Stimulated activated CD4-positive, alpha-beta T cell treated with anti-CD3 and anti-CD28 coated beads, Interleukin-4, amount 100 ng/mL, for 48 hours (primary cell): ENCODE results near the gene NOTCH2.
"Not testable (repeated sequence)": the region's sequence is repeated elsewhere in the genome, so short reads cannot be mapped to it uniquely, and the experiment has no call there.

Experiments used
- DNase-seq, 2 donors: peaks; one replicate each; pipeline ENCODE4 v3.0.0-alpha.2; 2020; ENCODE audit warnings: low read depth in 2 of 2

Gene NOTCH2

GRCh38 chr1:120069067-120069919 lies at the start of gene NOTCH2:
Gene NOTCH2, minus strand, starts transcription at chr1:120069662. Its CDS starts 256 bp downstream, at chr1:120069406.
- DNase-seq, result peak; percentile 43 to 49

- not testable (repeated sequence) for DNase-seq
Observed at GRCh38 chr1:120117371-120118177, 48.1 kb upstream of the NOTCH2 start.

GRCh38 chr1:120116094-120116493 lies 46.6 kb upstream of the NOTCH2 start:
- not testable (repeated sequence) for DNase-seq

GRCh38 chr1:120113134-120113533 lies 43.7 kb upstream of the NOTCH2 start:
- not testable (repeated sequence) for DNase-seq

GRCh38 chr1:120112212-120112611 lies 42.8 kb upstream of the NOTCH2 start:
- not testable (repeated sequence) for DNase-seq

- DNase-seq, result not testable (repeated sequence)
Observed at GRCh38 chr1:120111771-120112170, 42.3 kb upstream of the NOTCH2 start.

- DNase-seq, result not testable (repeated sequence)
Observed at GRCh38 chr1:120111008-120111407, 41.5 kb upstream of the NOTCH2 start.

GRCh38 chr1:120109656-120110055 lies 40.2 kb upstream of the NOTCH2 start:
- DNase-seq, result not testable (repeated sequence)

- DNase-seq, result not testable (repeated sequence)
Observed at GRCh38 chr1:120109180-120109579, 39.7 kb upstream of the NOTCH2 start.

GRCh38 chr1:120105288-120105687 lies 35.8 kb upstream of the NOTCH2 start:
- not testable (repeated sequence) for DNase-seq

GRCh38 chr1:120103768-120104167 lies 34.3 kb upstream of the NOTCH2 start:
- DNase-seq, result not testable (repeated sequence)

GRCh38 chr1:120101593-120101992 lies 32.1 kb upstream of the NOTCH2 start:
- not testable (repeated sequence) for DNase-seq

GRCh38 chr1:120100590-120100989 lies 31.1 kb upstream of the NOTCH2 start:
- DNase-seq, result not testable (repeated sequence)

- DNase-seq, result not testable (repeated sequence)
Observed at GRCh38 chr1:120098986-120099759, 29.7 kb upstream of the NOTCH2 start.

GRCh38 chr1:120096981-120097545 lies 27.6 kb upstream of the NOTCH2 start:
- DNase-seq, result not testable (repeated sequence)

GRCh38 chr1:120093548-120094181 lies 24.2 kb upstream of the NOTCH2 start:
- not testable (repeated sequence) for DNase-seq

GRCh38 chr1:120092232-120093218 lies 23.1 kb upstream of the NOTCH2 start:
- DNase-seq, result not testable (repeated sequence)

- not testable (repeated sequence) for DNase-seq
Observed at GRCh38 chr1:120090830-120091229, 21.4 kb upstream of the NOTCH2 start.

- peak in 1 of 2 donors; percentile 29 for DNase-seq
Observed at GRCh38 chr1:120087959-120088358, 18.5 kb upstream of the NOTCH2 start.

- not testable (repeated sequence) for DNase-seq
Observed at GRCh38 chr1:120069920-120070214, 405 bp upstream of the NOTCH2 start.
